SU-DHL-6 (cell line): ENCODE data around the gene GDAP1L1.

Experiments used
- EZH2phosphoT487 ChIP-seq: fragments of 200-600 bp; sonication (generic), shearing (Covaris generic); conservative IDR thresholded peaks from 2 replicates; pipeline ENCODE4 v1.6.1; 2018; ENCODE audit warnings: mild to moderate bottlenecking, antibody characterized with exemption, low read length, moderate library complexity, mixed read lengths
- TF ChIP-seq, protein P1 (sequence below): fragments of 200-600 bp; sonication (generic); IDR thresholded peaks from one replicate; pipeline ENCODE4 v1.5.1; 2017; ENCODE audit warnings: antibody characterized with exemption, mild to moderate bottlenecking, low read length, moderate library complexity; ENCODE audit not compliant: insufficient read depth, poor library complexity, severe bottlenecking

- TF ChIP-seq, protein P1, sequence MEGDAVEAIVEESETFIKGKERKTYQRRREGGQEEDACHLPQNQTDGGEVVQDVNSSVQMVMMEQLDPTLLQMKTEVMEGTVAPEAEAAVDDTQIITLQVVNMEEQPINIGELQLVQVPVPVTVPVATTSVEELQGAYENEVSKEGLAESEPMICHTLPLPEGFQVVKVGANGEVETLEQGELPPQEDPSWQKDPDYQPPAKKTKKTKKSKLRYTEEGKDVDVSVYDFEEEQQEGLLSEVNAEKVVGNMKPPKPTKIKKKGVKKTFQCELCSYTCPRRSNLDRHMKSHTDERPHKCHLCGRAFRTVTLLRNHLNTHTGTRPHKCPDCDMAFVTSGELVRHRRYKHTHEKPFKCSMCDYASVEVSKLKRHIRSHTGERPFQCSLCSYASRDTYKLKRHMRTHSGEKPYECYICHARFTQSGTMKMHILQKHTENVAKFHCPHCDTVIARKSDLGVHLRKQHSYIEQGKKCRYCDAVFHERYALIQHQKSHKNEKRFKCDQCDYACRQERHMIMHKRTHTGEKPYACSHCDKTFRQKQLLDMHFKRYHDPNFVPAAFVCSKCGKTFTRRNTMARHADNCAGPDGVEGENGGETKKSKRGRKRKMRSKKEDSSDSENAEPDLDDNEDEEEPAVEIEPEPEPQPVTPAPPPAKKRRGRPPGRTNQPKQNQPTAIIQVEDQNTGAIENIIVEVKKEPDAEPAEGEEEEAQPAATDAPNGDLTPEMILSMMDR = no peak
- no peak for TF ChIP-seq EZH2phosphoT487
Observed at GRCh38 chr20:44268802-44269201, 21.7 kb downstream of the GDAP1L1 start.
